PC-9 (cell line): Measurements from ENCODE around the gene TGFBR3. TPM values are rescaled to one million over a fixed set of nuclear protein-coding genes. Genes with fewer than 3 reads are reported as not detected.
A peak's percentile ranks its signal among the peaks of the same experiment; 100 is the strongest.
"Not testable (repeated sequence)": the region's sequence is repeated elsewhere in the genome, so short reads cannot be mapped to it uniquely, and the experiment has no call there.

Experiments
- BruUV-seq: library from RNA; stranded (reverse); fragments of 400-500 nt; replicated peaks from 2 replicates; lab custom pipeline; 2021; lab: Mats Ljungman, UMichigan
- CTCF ChIA-PET: fragments of 300-600 bp; sonication (Branson Sonifier 250); formaldehyde crosslinking; loops from one replicate; lab custom pipeline; 2022; ENCODE audit warnings: antibody characterized with exemption; lab: Charles Lee
- POLR2A ChIA-PET: fragments of 300-600 bp; sonication (Branson Sonifier 250); formaldehyde crosslinking; loops from one replicate; lab custom pipeline; 2022; ENCODE audit warnings: antibody characterized with exemption; ENCODE audit not compliant: unreplicated experiment; lab: Charles Lee
- DNase-seq, 2 experiments: peaks; one replicate each; pipeline versions ENCODE4 v3.0.0 to v3.0.0-alpha.2; 2015 to 2022; ENCODE audit warnings: mixed read lengths in 1 of 2
- H2AFZ ChIP-seq: fragments of 200-600 bp; sonication (generic); 2 replicates; pipeline ENCODE4 v1.8.1; 2017; ENCODE audit warnings: antibody characterized with exemption
- H3F3A ChIP-seq: fragments of 200-600 bp; sonication (generic); 2 replicates; pipeline ENCODE4 v1.8.1; 2017; ENCODE audit warnings: antibody characterized with exemption, mild to moderate bottlenecking, low read depth; ENCODE audit not compliant: insufficient read depth
- H3K27ac ChIP-seq: fragments of 200-600 bp; sonication (generic); 2 replicates; pipeline ENCODE4 v1.6.1; 2016; ENCODE audit warnings: mixed run types
- H3K27me3 ChIP-seq: fragments of 200-600 bp; sonication (generic); 2 replicates; pipeline ENCODE4 v1.6.1; 2016; ENCODE audit warnings: low read depth, mixed run types; ENCODE audit not compliant: insufficient read depth
- H3K36me3 ChIP-seq: fragments of 200-600 bp; sonication (generic); 2 replicates; pipeline ENCODE4 v1.6.1; 2016; ENCODE audit warnings: low read depth, mixed run types
- H3K4me1 ChIP-seq: fragments of 200-600 bp; sonication (generic); replicated peaks from 2 replicates; pipeline ENCODE4 v1.6.1; 2016; ENCODE audit warnings: mixed run types; ENCODE audit not compliant: insufficient read depth
- H3K4me2 ChIP-seq: fragments of 200-600 bp; sonication (generic); 2 replicates; pipeline ENCODE4 v1.6.1; 2017; ENCODE audit warnings: mixed run types
- H3K4me3 ChIP-seq: fragments of 200-600 bp; sonication (generic); 2 replicates; pipeline ENCODE4 v1.6.1; 2016; ENCODE audit warnings: mixed run types
- H3K79me2 ChIP-seq: fragments of 200-600 bp; sonication (generic); 2 replicates; pipeline ENCODE4 v1.6.1; 2017; ENCODE audit warnings: low read depth, mixed run types
- H3K9me2 ChIP-seq: fragments of 200-600 bp; sonication (generic); 2 replicates; pipeline ENCODE4 v1.8.1; 2017; ENCODE audit warnings: mild to moderate bottlenecking; ENCODE audit not compliant: insufficient read depth
- H3K9me3 ChIP-seq: fragments of 200-600 bp; sonication (generic); 2 replicates; pipeline ENCODE4 v1.8.1; 2016; ENCODE audit warnings: low read depth; ENCODE audit not compliant: insufficient read depth
- H4K20me1 ChIP-seq: fragments of 200-600 bp; sonication (generic); 2 replicates; pipeline ENCODE4 v1.8.1; 2017; ENCODE audit not compliant: insufficient read depth
- CTCF ChIP-seq: fragments of 200-600 bp; sonication (generic); conservative IDR thresholded peaks from 2 replicates; pipeline ENCODE4 v1.6.1; 2017; ENCODE audit warnings: mixed run types, antibody characterized with exemption, mild to moderate bottlenecking, moderate library complexity
- EZH2 ChIP-seq: fragments of 200-600 bp; sonication (generic); IDR thresholded peaks from 2 replicates; pipeline ENCODE4 v1.8.0; 2017; ENCODE audit warnings: antibody characterized with exemption, low read depth
- intact Hi-C: fragments of 100-400 bp; cut with micrococcal nuclease; formaldehyde crosslinking; loops from one replicate; pipeline ENCODE4 v1.10.0; 2022; ENCODE audit not compliant: unreplicated experiment
- total RNA-seq: library from RNA; stranded (reverse); gene quantifications from 2 replicates; pipeline ENCODE4 v1.2.3, GENCODE V29; 2021

Gene TGFBR3
- total RNA-seq, 1 experiment from 2014 or later, result 1.6 TPM

DNA sequence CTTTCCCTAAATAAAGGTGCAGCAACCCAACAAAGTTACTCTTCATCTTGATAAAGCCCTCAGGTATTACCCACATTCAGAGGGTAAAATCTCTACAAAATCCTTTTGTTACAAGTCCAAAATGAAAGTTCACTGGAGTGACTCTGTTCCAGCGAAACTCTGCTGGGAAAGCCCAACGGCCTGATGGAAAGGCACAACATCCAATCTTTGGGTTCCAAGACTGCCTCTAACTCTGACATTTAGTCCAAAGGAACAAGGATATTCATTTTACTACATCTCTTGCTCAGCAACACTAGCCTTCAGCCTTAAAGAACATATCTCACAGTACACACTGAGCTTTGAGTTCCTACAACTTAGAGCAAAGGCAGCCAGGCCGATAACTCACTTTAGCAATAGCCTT is 42.1 kb downstream of the TGFBR3 start:
- Histone ChIP-seq H3F3A (peaks cover 27% of the 10 kb centered on the region), H3K79me2 (peaks cover 27% of the 10 kb centered on the region), H4K20me1 (no peaks in the 10 kb centered on the region), H3K4me1 (peaks cover 48% of the 10 kb centered on the region), H3K4me2 (peak overlapping the region; percentile 58), H3K9me3 (peaks cover 4% of the 10 kb centered on the region; the same call in 1 of the 2 replicates), H2AFZ (no peak overlapping the region), H3K27me3 (no peaks in the 10 kb centered on the region), H3K27ac (peak overlapping the region; percentile 76), H3K4me3 (no peak overlapping the region), H3K9me2 (no peaks in the 10 kb centered on the region), H3K36me3 (no peaks in the 10 kb centered on the region)
- intact Hi-C loops, result no loop called here
- no peak for DNase-seq
- TF ChIP-seq EZH2 (no peak), CTCF (no peak)
- no TSS peak for BruUV-seq
- ChIA-PET CTCF (no interaction called here), POLR2A (no interaction called here)

GRCh38 chr1:91842563-91842962 is 43.4 kb downstream of the TGFBR3 start:
- no peak overlapping the region for H3K27ac ChIP-seq
- POLR2A ChIA-PET, result interaction anchor here (0.6 kb wide), 1 partner anchor 744 kb away, joined by 3 read pairs; no protein-coding TSS in a partner anchor
- no TSS peak for BruUV-seq

GRCh38 chr1:91842056-91842455 is 43.9 kb downstream of the TGFBR3 start:
- no peak for DNase-seq
- H3K4me1 ChIP-seq, result peaks cover 47% of the 10 kb centered on the region
- no peaks in the 10 kb centered on the region for H3K9me2 ChIP-seq
- H3K27ac ChIP-seq, result no peak overlapping the region
- no peak overlapping the region for H3K4me3 ChIP-seq
- ChIA-PET CTCF (interaction anchor here (0.7 kb wide), 1 partner anchor 45 kb away, joined by 3 read pairs; no protein-coding TSS in a partner anchor), POLR2A (interaction anchor here (0.6 kb wide), 1 partner anchor 745 kb away, joined by 3 read pairs; no protein-coding TSS in a partner anchor)
- no peak for TF ChIP-seq EZH2
- no peak for TF ChIP-seq CTCF
- peaks cover 32% of the 10 kb centered on the region for H3F3A ChIP-seq
- H3K9me3 ChIP-seq, result peaks cover 4% of the 10 kb centered on the region; the same call in 1 of the 2 replicates
- H2AFZ ChIP-seq, result no peak overlapping the region
- no TSS peak for BruUV-seq
- H4K20me1 ChIP-seq, result no peaks in the 10 kb centered on the region
- H3K79me2 ChIP-seq, result peaks cover 27% of the 10 kb centered on the region
- no peaks in the 10 kb centered on the region for H3K27me3 ChIP-seq
- intact Hi-C loops, result no loop called here
- H3K4me2 ChIP-seq, result no peak overlapping the region
- no peaks in the 10 kb centered on the region for H3K36me3 ChIP-seq

More at GRCh38 chr1:91842563-91842962, 43.4 kb downstream of the TGFBR3 start:
- TF ChIP-seq EZH2, result no peak
- no peak for TF ChIP-seq CTCF
- peaks cover 4% of the 10 kb centered on the region; the same call in 1 of the 2 replicates for H3K9me3 ChIP-seq
- CTCF ChIA-PET, result interaction anchor here (0.7 kb wide), 1 partner anchor 44 kb away, joined by 3 read pairs; no protein-coding TSS in a partner anchor
- no peak overlapping the region for H3K4me3 ChIP-seq
- DNase-seq, result no peak
- H3K36me3 ChIP-seq, result no peaks in the 10 kb centered on the region
- no peak overlapping the region for H2AFZ ChIP-seq
- H3K4me1 ChIP-seq, result peaks cover 48% of the 10 kb centered on the region
- H4K20me1 ChIP-seq, result no peaks in the 10 kb centered on the region
- no peak overlapping the region for H3K4me2 ChIP-seq
- H3K9me2 ChIP-seq, result no peaks in the 10 kb centered on the region
- intact Hi-C loops, result no loop called here
- peaks cover 27% of the 10 kb centered on the region for H3K79me2 ChIP-seq
- no peaks in the 10 kb centered on the region for H3K27me3 ChIP-seq
- peaks cover 32% of the 10 kb centered on the region for H3F3A ChIP-seq

- DNase-seq, CTCF ChIA-PET, POLR2A ChIA-PET, H3K27me3 ChIP-seq, H2AFZ ChIP-seq, H3K36me3 ChIP-seq, H3K4me2 ChIP-seq, H3K9me2 ChIP-seq, H3K27ac ChIP-seq, H3K4me3 ChIP-seq, H4K20me1 ChIP-seq, intact Hi-C loops, H3K9me3 ChIP-seq, BruUV-seq: not testable (repeated sequence)
- Histone ChIP-seq H3K79me2 (peaks cover 27% of the 10 kb centered on the region), H3F3A (peaks cover 23% of the 10 kb centered on the region), H3K4me1 (peaks cover 31% of the 10 kb centered on the region)
Measured at GRCh38 chr1:91840276-91840675, 45.7 kb downstream of the TGFBR3 start.
